KOPT-K1 (cell line): ENCODE results near the gene EVA1A.

Experiments used
- H3K27ac ChIP-seq: fragments of 200-600 bp; sonication (generic); 2 replicates; pipeline ENCODE4 v1.5.1; 2016; ENCODE audit warnings: antibody characterized with exemption, mild to moderate bottlenecking, low read depth, low read length; ENCODE audit not compliant: poor library complexity, severe bottlenecking
- H3K36me3 ChIP-seq: fragments of 200-600 bp; sonication (generic); 2 replicates; pipeline ENCODE4 v1.5.1; 2017; ENCODE audit warnings: antibody characterized with exemption, mild to moderate bottlenecking, low read length, moderate library complexity; ENCODE audit not compliant: insufficient read depth
- H3K9me3 ChIP-seq: fragments of 200-600 bp; sonication (generic); 2 replicates; pipeline ENCODE4 v1.5.1; 2017; ENCODE audit warnings: antibody characterized with exemption, low read length, mild to moderate bottlenecking; ENCODE audit not compliant: insufficient read depth, poor library complexity, severe bottlenecking

Gene EVA1A

GRCh38 chr2:75459565-75460310 is 101.0 kb downstream of the EVA1A start:
- Histone ChIP-seq H3K9me3 (no peaks in the 10 kb centered on the region), H3K36me3 (no peaks in the 10 kb centered on the region), H3K27ac (no peak overlapping the region)

GRCh38 chr2:75458201-75458600 is 102.5 kb downstream of the EVA1A start:
- H3K9me3 ChIP-seq, result no peaks in the 10 kb centered on the region

GRCh38 chr2:75456825-75457224 is 103.9 kb downstream of the EVA1A start:
- Histone ChIP-seq H3K36me3 (no peaks in the 10 kb centered on the region), H3K27ac (no peak overlapping the region), H3K9me3 (no peaks in the 10 kb centered on the region)

More at GRCh38 chr2:75458201-75458600, 102.5 kb downstream of the EVA1A start:
- Histone ChIP-seq H3K27ac (no peak overlapping the region), H3K36me3 (no peaks in the 10 kb centered on the region)

DNA sequence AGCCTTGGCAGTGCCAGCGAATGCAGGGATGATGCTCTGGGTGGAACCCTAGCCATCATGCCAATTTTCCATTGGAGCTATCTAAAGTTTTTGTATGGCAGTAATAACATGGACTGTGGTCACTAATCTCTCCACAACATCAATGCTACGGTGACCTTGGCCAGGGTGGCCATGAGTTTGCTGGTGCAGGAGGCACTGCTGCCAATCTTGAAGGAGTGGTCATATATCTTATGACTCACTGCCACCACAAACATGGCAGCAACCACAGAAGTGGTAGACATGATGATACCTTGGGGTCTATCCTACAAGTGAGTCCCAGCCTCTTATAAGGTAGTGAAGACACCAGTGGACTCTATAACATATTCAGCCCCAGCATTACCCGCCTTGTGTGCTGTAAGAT is 104.6 kb downstream of the EVA1A start:
- H3K36me3 ChIP-seq, result no peaks in the 10 kb centered on the region
- no peaks in the 10 kb centered on the region for H3K9me3 ChIP-seq
- H3K27ac ChIP-seq, result no peak overlapping the region

DNA sequence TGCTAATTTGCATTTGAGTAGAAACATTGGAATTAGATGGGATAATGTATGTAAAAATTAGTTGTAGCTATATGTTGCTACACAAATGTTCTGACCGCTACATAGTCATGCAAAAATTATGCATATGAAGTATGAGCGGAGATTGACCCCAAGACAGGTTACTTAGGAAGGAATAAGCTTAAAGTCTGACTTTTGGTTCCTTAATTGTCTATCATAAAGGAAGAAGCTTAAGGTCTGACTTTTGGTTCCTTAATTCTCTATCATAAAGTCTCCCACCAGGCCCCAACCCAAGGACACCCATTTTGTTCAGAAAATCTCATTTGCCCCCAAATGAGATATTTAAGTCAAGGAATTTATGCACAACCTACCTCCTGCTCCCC is 106.5 kb downstream of the EVA1A start:
- no peaks in the 10 kb centered on the region for H3K9me3 ChIP-seq
- H3K36me3 ChIP-seq, result no peaks in the 10 kb centered on the region
- H3K27ac ChIP-seq, result no peak overlapping the region

DNA sequence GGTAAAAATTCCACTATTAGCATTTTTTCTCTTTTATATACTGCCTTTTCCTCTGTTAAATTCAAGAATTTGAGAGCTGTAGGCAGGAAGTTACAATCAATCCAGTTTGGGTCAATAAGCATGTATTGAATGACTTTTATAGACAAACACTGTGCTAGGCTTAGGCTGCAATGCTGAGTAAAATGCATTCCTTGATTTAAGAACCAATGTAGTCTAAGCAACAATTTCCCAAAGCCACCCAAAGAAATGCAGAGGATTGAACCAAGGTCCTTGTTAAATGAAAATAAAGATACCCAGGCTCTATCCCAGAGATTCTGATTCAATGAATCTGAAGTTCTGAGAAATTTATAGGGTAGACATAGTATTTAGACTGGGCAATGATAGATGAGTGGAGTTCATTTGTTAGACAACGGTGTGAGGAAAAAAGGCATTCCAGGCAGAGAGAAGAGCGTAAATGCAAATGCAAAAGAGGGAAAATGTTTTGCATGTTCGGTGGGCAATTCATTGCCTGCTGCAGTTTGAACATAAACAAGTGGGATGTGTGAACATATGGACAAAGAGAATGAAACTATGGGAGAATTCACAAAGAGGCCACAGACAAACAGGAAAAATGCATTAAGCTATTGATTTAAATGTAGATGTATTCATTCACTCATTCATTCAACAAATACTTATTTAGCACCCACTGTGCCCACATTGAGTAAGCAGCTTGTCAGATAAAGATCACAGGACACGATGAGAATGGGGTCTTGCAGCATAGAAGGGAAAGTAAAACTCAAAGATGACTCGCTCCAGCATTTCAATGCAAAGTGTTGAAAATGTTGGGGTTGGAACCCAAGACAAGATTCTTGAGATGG is 107.1 kb downstream of the EVA1A start:
- no peak overlapping the region for H3K27ac ChIP-seq
- H3K9me3 ChIP-seq, result no peaks in the 10 kb centered on the region
- H3K36me3 ChIP-seq, result no peaks in the 10 kb centered on the region

DNA sequence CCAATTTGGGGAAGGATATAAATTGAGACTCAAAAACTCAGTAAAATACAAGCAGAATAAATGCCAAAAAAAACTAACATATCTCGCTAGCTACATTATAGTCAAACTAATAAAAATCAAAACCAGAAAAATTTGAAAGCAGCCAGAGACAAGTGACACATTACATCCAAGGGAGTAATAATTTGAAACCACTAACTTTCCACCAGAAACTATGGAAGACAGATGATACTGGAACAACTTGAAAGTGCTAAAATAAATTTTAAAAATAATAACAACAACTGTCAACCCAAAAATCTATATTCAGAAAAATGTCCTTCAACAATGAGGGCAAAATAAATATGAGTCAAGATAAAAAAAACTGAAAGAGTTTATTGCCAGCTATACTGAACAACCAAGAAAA is 110.7 kb downstream of the EVA1A start:
- Histone ChIP-seq H3K36me3 (no peaks in the 10 kb centered on the region), H3K27ac (no peak overlapping the region), H3K9me3 (no peaks in the 10 kb centered on the region)

DNA sequence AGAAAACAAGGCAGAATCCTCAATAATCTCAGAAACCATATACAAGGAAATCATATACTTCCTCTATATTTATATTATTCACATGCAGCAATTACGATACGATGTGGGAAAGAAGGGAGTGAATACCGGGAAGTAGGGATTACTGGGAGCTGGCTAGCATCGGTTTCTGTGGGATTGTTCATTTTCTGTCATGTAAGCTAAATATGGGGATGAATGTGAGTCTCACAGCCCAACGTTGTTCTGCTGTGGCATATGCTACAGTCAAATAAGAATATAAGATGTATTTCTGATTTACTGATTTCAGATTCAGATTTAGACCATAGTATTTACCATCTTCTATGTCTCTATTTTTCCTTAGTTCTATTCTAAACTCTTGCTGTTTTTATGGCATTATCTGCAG is 113.6 kb downstream of the EVA1A start:
- H3K27ac ChIP-seq, result no peak overlapping the region
- H3K36me3 ChIP-seq, result no peaks in the 10 kb centered on the region
- H3K9me3 ChIP-seq, result no peaks in the 10 kb centered on the region
